HFFc6 (cell line): Measurements from ENCODE around the gene PIP4P1. TPM values are rescaled to one million over a fixed set of nuclear protein-coding genes. Genes with fewer than 3 reads are reported as not detected.
A peak's percentile ranks its signal among the peaks of the same experiment; 100 is the strongest.
"Not testable (repeated sequence)": the region's sequence is repeated elsewhere in the genome, so short reads cannot be mapped to it uniquely, and the experiment has no call there.

ENCODE experiments used
- DNase-seq: peaks from one replicate; pipeline ENCODE4 v3.0.0-alpha.2; 2018
- H3K27ac Mint-ChIP-seq: 2 replicates; pipeline ENCODE4 v1.8.0; 2020; ENCODE audit warnings: mild to moderate bottlenecking, mixed read lengths
- H3K27me3 Mint-ChIP-seq: 2 replicates; pipeline ENCODE4 v1.8.0; 2021; ENCODE audit warnings: mild to moderate bottlenecking, moderate library complexity, mixed read lengths; ENCODE audit not compliant: insufficient read depth
- H3K36me3 Mint-ChIP-seq: 2 replicates; pipeline ENCODE4 v1.8.0; 2021; ENCODE audit warnings: low read depth, mixed read lengths
- H3K4me1 Mint-ChIP-seq: 2 replicates; pipeline ENCODE4 v1.8.0; 2020; ENCODE audit warnings: low read depth, mixed read lengths
- H3K4me3 Mint-ChIP-seq: 2 replicates; pipeline ENCODE4 v1.8.0; 2020; ENCODE audit warnings: mild to moderate bottlenecking, moderate library complexity, mixed read lengths
- H3K9me3 Mint-ChIP-seq: 2 replicates; pipeline ENCODE4 v1.8.0; 2020; ENCODE audit warnings: mild to moderate bottlenecking, mixed read lengths
- total RNA-seq, 6 experiments: library from RNA; stranded (reverse); fragmentation: NEBNext Ultra II Directional; extraction: Animal tissue kit (Norgen Biotek cat#: 25700); gene quantifications; 2 replicates in 1 of 6; 3 replicates in 5 of 6; pipeline ENCODE4 v1.2.3, GENCODE V29; 2021
- TF ChIP-seq, protein P1 (sequence below): fragments of 200-600 bp; sonication (generic); IDR thresholded peaks from 2 replicates; pipeline ENCODE4 v1.5.0; 2021; ENCODE audit warnings: antibody characterized with exemption, mild to moderate bottlenecking

The PIP4P1 gene
- total RNA-seq, 6 experiments from 2014 or later = 17.0 to 20.3 (median 19.2) TPM

GRCh38 chr14:20454516-20455354, 6.5 kb downstream of the PIP4P1 start, which contains the start of the genes APEX1 and OSGEP:
Gene APEX1 (plus strand): TSS chr14:20455226. CDS start chr14:20455646, 420 bp downstream.
Gene OSGEP (minus strand): TSS chr14:20454812. CDS start chr14:20454683, 129 bp downstream.
- H3K27me3 Mint-ChIP-seq = peaks cover 1% of the 10 kb centered on the region; the same call in 1 of the 2 replicates
- no peaks in the 10 kb centered on the region for H3K9me3 Mint-ChIP-seq
- no peak within 1 kb of the TSS for H3K4me3 Mint-ChIP-seq
- H3K27ac Mint-ChIP-seq = no peak within 1 kb of the TSS
- TF ChIP-seq, protein P1, sequence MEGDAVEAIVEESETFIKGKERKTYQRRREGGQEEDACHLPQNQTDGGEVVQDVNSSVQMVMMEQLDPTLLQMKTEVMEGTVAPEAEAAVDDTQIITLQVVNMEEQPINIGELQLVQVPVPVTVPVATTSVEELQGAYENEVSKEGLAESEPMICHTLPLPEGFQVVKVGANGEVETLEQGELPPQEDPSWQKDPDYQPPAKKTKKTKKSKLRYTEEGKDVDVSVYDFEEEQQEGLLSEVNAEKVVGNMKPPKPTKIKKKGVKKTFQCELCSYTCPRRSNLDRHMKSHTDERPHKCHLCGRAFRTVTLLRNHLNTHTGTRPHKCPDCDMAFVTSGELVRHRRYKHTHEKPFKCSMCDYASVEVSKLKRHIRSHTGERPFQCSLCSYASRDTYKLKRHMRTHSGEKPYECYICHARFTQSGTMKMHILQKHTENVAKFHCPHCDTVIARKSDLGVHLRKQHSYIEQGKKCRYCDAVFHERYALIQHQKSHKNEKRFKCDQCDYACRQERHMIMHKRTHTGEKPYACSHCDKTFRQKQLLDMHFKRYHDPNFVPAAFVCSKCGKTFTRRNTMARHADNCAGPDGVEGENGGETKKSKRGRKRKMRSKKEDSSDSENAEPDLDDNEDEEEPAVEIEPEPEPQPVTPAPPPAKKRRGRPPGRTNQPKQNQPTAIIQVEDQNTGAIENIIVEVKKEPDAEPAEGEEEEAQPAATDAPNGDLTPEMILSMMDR = no peak
- peaks cover 24% of the 10 kb centered on the region for H3K36me3 Mint-ChIP-seq
- peaks cover 6% of the 10 kb centered on the region for H3K4me1 Mint-ChIP-seq
- peak; percentile 98 for DNase-seq

DNA sequence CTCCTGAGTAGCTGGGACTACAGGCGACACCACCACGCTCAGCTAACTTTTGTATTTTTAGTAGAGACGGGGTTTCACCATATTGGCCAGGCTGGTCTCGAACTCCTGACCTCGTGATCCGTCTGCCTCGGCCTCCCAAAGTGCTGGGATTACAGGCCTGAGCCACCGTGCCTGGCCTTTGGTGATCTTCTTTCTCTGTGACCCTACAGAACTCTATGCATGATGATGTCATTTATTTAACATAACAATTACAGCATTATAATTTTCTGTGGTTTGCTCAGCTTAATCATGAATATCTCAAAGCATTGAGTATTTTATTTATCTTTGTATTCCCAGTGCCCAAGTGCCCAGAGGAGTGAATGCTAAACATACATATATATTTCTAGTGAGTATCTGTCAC, 8.4 kb downstream of the PIP4P1 start:
- peaks cover 37% of the 10 kb centered on the region for H3K36me3 Mint-ChIP-seq
- not testable (repeated sequence) for H3K9me3 Mint-ChIP-seq, DNase-seq, H3K27me3 Mint-ChIP-seq, H3K4me1 Mint-ChIP-seq, H3K27ac Mint-ChIP-seq
- 0 out of 2 replicates have a peak overlapping the region, but pooled peaks have one; percentile 9 for H3K4me3 Mint-ChIP-seq

- H3K27me3 Mint-ChIP-seq = no peaks in the 10 kb centered on the region; the same call in 1 of the 2 replicates
- H3K27ac Mint-ChIP-seq = no peak overlapping the region
- peaks cover 33% of the 10 kb centered on the region for H3K36me3 Mint-ChIP-seq
- no peaks in the 10 kb centered on the region for H3K4me1 Mint-ChIP-seq
- H3K4me3 Mint-ChIP-seq = no peak overlapping the region
- DNase-seq = no peak
- TF ChIP-seq, protein P1 = no peak
- no peaks in the 10 kb centered on the region for H3K9me3 Mint-ChIP-seq
These were observed 14.3 kb downstream of the PIP4P1 start for GRCh38 chr14:20446889-20447288.

DNA sequence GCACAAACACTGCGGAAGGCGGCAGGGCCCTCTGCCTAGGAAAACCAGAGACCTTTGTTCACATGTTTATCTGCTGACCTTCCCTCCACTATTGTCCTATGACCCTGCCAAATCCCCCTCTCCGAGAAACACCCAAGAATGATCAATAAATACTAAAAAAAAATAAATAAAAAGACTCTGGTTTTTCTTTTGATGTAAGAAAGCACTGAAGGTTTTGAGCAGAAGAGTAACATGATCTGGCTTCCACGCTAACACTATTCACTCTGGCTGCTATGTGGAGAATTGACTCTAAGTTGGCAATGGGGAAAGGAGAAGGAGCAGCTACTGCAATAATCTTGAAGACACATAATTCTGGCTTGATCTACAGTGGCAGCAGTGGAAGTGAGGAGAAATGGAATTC, 17.6 kb downstream of the PIP4P1 start:
- not testable (repeated sequence) for H3K4me3 Mint-ChIP-seq, H3K27me3 Mint-ChIP-seq, H3K4me1 Mint-ChIP-seq, H3K9me3 Mint-ChIP-seq, H3K27ac Mint-ChIP-seq, DNase-seq
- H3K36me3 Mint-ChIP-seq = peaks cover 15% of the 10 kb centered on the region

DNA sequence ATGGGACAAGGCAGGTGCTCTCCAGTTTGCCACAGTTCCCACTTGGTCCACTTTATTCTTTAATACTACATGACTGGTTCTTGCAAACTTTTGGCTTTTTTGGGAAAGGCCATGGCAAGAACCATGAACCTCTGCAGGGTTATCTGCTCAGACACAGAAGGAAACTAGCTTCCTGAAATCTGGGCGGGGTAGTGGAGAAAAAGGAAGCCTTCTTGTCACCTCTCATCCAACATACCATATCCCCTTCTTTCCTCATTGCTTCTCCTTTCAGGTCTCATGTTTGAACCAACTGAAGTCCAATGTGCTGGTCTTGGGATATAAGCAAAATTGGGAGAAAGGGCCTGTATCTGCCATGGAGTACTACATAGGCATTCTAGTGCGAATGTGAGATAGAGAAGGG, 19.8 kb downstream of the PIP4P1 start:
- DNase-seq = no peak
- no peaks in the 10 kb centered on the region for H3K36me3 Mint-ChIP-seq
- H3K4me1 Mint-ChIP-seq = peaks cover 8% of the 10 kb centered on the region; the same call in 1 of the 2 replicates
- no peak overlapping the region for H3K4me3 Mint-ChIP-seq
- no peaks in the 10 kb centered on the region for H3K9me3 Mint-ChIP-seq
- no peak overlapping the region for H3K27ac Mint-ChIP-seq
- TF ChIP-seq, protein P1 = no peak
- H3K27me3 Mint-ChIP-seq = peaks cover 4% of the 10 kb centered on the region

DNA sequence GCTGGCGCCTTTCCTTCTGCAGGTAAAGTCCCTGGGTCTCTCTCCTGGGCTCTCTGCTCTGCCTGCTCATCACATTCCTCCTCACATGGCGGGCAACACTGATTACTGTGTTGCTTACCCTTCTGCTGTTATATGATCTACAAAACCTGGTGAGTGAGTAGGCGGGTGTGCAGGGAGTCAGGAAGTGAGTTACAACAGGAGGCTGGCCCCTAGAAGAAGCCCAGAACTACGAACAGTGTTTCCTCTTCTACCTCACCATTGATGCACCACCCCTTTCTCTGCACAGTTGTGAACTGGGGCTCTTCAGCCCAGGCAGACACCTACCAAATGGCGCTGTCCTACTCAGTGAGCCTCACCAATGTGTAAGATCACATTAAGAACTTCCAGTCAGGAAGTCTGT, 20.4 kb downstream of the PIP4P1 start:
- Mint-ChIP-seq H3K36me3 (no peaks in the 10 kb centered on the region), H3K27me3 (peaks cover 4% of the 10 kb centered on the region), H3K4me3 (no peak overlapping the region), H3K4me1 (peaks cover 12% of the 10 kb centered on the region), H3K27ac (no peak overlapping the region), H3K9me3 (no peaks in the 10 kb centered on the region)
- TF ChIP-seq, protein P1 = no peak
- DNase-seq = no peak
